Thymus (tissue), 11 donors: ENCODE results near the gene TTYH1. TPM values are rescaled to one million over a fixed set of nuclear protein-coding genes. Genes with fewer than 3 reads are reported as not detected.

Experiments used
- DNase-seq, 9 donors: peaks; one replicate each; pipeline ENCODE4 v3.0.0-alpha.2; 2013; ENCODE audit warnings: low spot score in 9 of 9, low read depth in 6 of 9, missing footprints in 1 of 9
- H3K27ac ChIP-seq, 2 donors: one replicate each; pipeline ENCODE4 v1.5.1; 2013; ENCODE audit warnings: control low read depth in 1 of 2, low read depth in 1 of 2, low read length in 1 of 2, mild to moderate bottlenecking in 1 of 2, moderate library complexity in 1 of 2
- H3K27me3 ChIP-seq, 2 donors: one replicate each; pipeline ENCODE4 v1.5.1; 2013; ENCODE audit warnings: low read length in 1 of 2; ENCODE audit not compliant: control insufficient read depth in 2 of 2, insufficient read depth in 1 of 2
- H3K36me3 ChIP-seq, 2 donors: one replicate each; pipeline ENCODE4 v1.5.1; 2013; ENCODE audit warnings: low read length in 1 of 2, mild to moderate bottlenecking in 1 of 2, moderate library complexity in 1 of 2; ENCODE audit not compliant: control insufficient read depth in 2 of 2, insufficient read depth in 2 of 2
- H3K4me1 ChIP-seq, 2 donors: one replicate each; pipeline ENCODE4 v1.5.1; 2013; ENCODE audit warnings: low read length in 2 of 2; ENCODE audit not compliant: control insufficient read depth in 2 of 2, insufficient read depth in 2 of 2
- H3K4me3 ChIP-seq, 2 donors: one replicate each; pipeline ENCODE4 v1.5.1; 2013; ENCODE audit warnings: low read length in 2 of 2, control low read depth in 1 of 2, mild to moderate bottlenecking in 1 of 2
- H3K9me3 ChIP-seq, 2 donors: one replicate each; pipeline ENCODE4 v1.5.1; 2013; ENCODE audit warnings: low read length in 1 of 2, mild to moderate bottlenecking in 1 of 2; ENCODE audit not compliant: control insufficient read depth in 2 of 2, insufficient read depth in 1 of 2
- WGBS: extraction: QIAGEN DNeasy Blood & Tissue Kit; methylation state at CpG from one replicate; pipeline ENCODE4 v1.1.7; 2013; 5-methylcytosine and 5-hydroxymethylcytosine counted together
- polyA plus RNA-seq: library from polyadenylated mRNA; stranded (reverse); fragments of 200-250 nt; gene quantifications from one replicate; pipeline ENCODE4 v1.2.3, GENCODE V29; 2013
- total RNA-seq: library from RNA; stranded (reverse); fragments of 120-200 nt; gene quantifications from one replicate; pipeline ENCODE4 v1.2.4, GENCODE V29; 2013
- donor health status: healthy.

Gene TTYH1
- total and polyA plus RNA-seq, 2 donors = 0.43 to 0.61 TPM

GRCh38 chr19:54418030-54418929, 3.0 kb downstream of the TTYH1 start:
- Histone ChIP-seq H3K4me3 (no peak overlapping the region), H3K27me3 (peaks cover 25 to 80% of the 10 kb centered on the region in 2 donors), H3K4me1 (peaks cover 2 to 17% of the 10 kb centered on the region in 2 donors), H3K9me3 (peaks cover 0 to 2% of the 10 kb centered on the region in 2 donors), H3K27ac (no peak overlapping the region), H3K36me3 (no peaks in the 10 kb centered on the region)
- peak in 1 of 9 donors; percentile 31 for DNase-seq
- WGBS = 16% methylated on average over 25 of the region's 25 CpGs

- peaks cover 25 to 83% of the 10 kb centered on the region in 2 donors for H3K27me3 ChIP-seq
- WGBS = 93% methylated on average over 26 of the region's 26 CpGs
- DNase-seq = no peak
Observed at GRCh38 chr19:54418930-54419800, 3.9 kb downstream of the TTYH1 start.

GRCh38 chr19:54420068-54420382, 4.8 kb downstream of the TTYH1 start:
- no peaks in the 10 kb centered on the region for H3K36me3 ChIP-seq
- no peak overlapping the region for H3K27ac ChIP-seq
- H3K4me1 ChIP-seq = peaks cover 2 to 17% of the 10 kb centered on the region in 2 donors
- peaks cover 18 to 78% of the 10 kb centered on the region in 2 donors for H3K27me3 ChIP-seq
- DNase-seq = no peak
- no peak overlapping the region for H3K4me3 ChIP-seq
- no peaks in the 10 kb centered on the region for H3K9me3 ChIP-seq
- WGBS = 77% methylated on average over 10 of the region's 10 CpGs

More at GRCh38 chr19:54418930-54419800, 3.9 kb downstream of the TTYH1 start:
- H3K4me1 ChIP-seq = peaks cover 2 to 17% of the 10 kb centered on the region in 2 donors
- H3K9me3 ChIP-seq = no peaks in the 10 kb centered on the region
- no peak overlapping the region for H3K27ac ChIP-seq
- no peaks in the 10 kb centered on the region for H3K36me3 ChIP-seq
- no peak overlapping the region for H3K4me3 ChIP-seq

GRCh38 chr19:54420383-54421168, 5.3 kb downstream of the TTYH1 start:
- Histone ChIP-seq H3K27ac (no peak overlapping the region), H3K4me1 (peaks cover 2 to 17% of the 10 kb centered on the region in 2 donors), H3K36me3 (no peaks in the 10 kb centered on the region), H3K4me3 (no peak overlapping the region), H3K9me3 (no peaks in the 10 kb centered on the region), H3K27me3 (peaks cover 13 to 74% of the 10 kb centered on the region in 2 donors)
- 61% methylated on average over 37 of the region's 37 CpGs for WGBS
- DNase-seq = no peak

GRCh38 chr19:54421169-54421516, 5.9 kb downstream of the TTYH1 start:
- Histone ChIP-seq H3K4me1 (peaks cover 2 to 17% of the 10 kb centered on the region in 2 donors), H3K9me3 (no peaks in the 10 kb centered on the region), H3K4me3 (no peak overlapping the region), H3K27ac (no peak overlapping the region), H3K27me3 (peaks cover 7 to 71% of the 10 kb centered on the region in 2 donors), H3K36me3 (no peaks in the 10 kb centered on the region)
- 78% methylated on average over 9 of the region's 9 CpGs for WGBS
- no peak for DNase-seq

GRCh38 chr19:54421521-54421920, 6.3 kb downstream of the TTYH1 start:
- no peak for DNase-seq
- Histone ChIP-seq H3K36me3 (no peaks in the 10 kb centered on the region), H3K4me3 (no peak overlapping the region), H3K27ac (no peak overlapping the region), H3K27me3 (peaks cover 4 to 71% of the 10 kb centered on the region in 2 donors), H3K4me1 (peaks cover 2 to 15% of the 10 kb centered on the region in 2 donors), H3K9me3 (no peaks in the 10 kb centered on the region)
- WGBS = 94% methylated on average over 7 of the region's 7 CpGs

- Histone ChIP-seq H3K9me3 (no peaks in the 10 kb centered on the region), H3K27me3 (peaks cover 2 to 66% of the 10 kb centered on the region in 2 donors)
- WGBS = 87% methylated on average over 20 of the region's 20 CpGs
Observed at GRCh38 chr19:54422136-54422535, 6.9 kb downstream of the TTYH1 start.

GRCh38 chr19:54424201-54424600, 8.9 kb downstream of the TTYH1 start:
- peaks cover 2 to 57% of the 10 kb centered on the region in 2 donors for H3K27me3 ChIP-seq
- no peak for DNase-seq

More at GRCh38 chr19:54422136-54422535, 6.9 kb downstream of the TTYH1 start:
- H3K36me3 ChIP-seq = no peaks in the 10 kb centered on the region
- no peak for DNase-seq
- peaks cover 2 to 15% of the 10 kb centered on the region in 2 donors for H3K4me1 ChIP-seq
- H3K4me3 ChIP-seq = no peak overlapping the region
- no peak overlapping the region for H3K27ac ChIP-seq

More at GRCh38 chr19:54424201-54424600, 8.9 kb downstream of the TTYH1 start:
- no peaks in the 10 kb centered on the region for H3K36me3 ChIP-seq
- H3K27ac ChIP-seq = no peak overlapping the region
- 96% methylated on average over 14 of the region's 14 CpGs for WGBS
- no peaks in the 10 kb centered on the region for H3K9me3 ChIP-seq
- H3K4me3 ChIP-seq = no peak overlapping the region
- H3K4me1 ChIP-seq = peaks cover 0 to 5% of the 10 kb centered on the region in 2 donors
